ENCODE data around the gene CD248. TPM values are rescaled to one million over a fixed set of nuclear protein-coding genes. Genes with fewer than 3 reads are reported as not detected.

Gene CD248
- total RNA-seq, 1 donor = 107 TPM

DNA sequence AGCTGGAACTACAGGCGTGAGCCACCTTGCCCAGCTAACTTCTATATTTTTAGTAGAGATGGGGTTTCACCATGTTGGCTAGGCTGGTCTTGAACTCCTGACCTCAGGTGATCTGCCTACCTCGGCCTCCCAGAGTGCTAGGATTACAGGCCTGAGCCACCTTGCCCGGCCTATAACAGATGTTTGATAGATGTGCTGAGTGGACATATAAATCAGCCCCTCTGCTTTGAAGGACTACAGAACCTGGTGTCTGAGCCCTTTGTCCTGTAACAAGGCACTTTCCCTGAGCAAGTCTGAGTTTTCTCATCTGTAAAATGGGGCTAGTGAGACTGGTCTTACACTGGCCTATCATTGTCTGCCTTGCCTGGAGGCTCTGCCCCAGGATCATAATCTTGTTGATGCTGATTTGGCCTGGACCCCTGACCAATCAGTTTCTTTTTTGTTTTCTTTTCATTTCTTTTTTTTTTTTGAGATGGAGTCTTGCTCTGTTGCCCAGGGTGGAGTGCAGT, 12.4 kb upstream of the CD248 start:
- H2AFZ ChIP-seq (ENCODE audit: low read length) = no peak overlapping the region
- H3K9me3 ChIP-seq (ENCODE audit: low read depth, low read length) = no peaks in the 10 kb centered on the region
- peak; percentile 38 for DNase-seq (ENCODE audit: insufficient read length, low spot score, missing footprints)
- no peaks in the 10 kb centered on the region for H3K27me3 ChIP-seq (ENCODE audit: insufficient read depth, low read length)
- TF ChIP-seq, protein P1, sequence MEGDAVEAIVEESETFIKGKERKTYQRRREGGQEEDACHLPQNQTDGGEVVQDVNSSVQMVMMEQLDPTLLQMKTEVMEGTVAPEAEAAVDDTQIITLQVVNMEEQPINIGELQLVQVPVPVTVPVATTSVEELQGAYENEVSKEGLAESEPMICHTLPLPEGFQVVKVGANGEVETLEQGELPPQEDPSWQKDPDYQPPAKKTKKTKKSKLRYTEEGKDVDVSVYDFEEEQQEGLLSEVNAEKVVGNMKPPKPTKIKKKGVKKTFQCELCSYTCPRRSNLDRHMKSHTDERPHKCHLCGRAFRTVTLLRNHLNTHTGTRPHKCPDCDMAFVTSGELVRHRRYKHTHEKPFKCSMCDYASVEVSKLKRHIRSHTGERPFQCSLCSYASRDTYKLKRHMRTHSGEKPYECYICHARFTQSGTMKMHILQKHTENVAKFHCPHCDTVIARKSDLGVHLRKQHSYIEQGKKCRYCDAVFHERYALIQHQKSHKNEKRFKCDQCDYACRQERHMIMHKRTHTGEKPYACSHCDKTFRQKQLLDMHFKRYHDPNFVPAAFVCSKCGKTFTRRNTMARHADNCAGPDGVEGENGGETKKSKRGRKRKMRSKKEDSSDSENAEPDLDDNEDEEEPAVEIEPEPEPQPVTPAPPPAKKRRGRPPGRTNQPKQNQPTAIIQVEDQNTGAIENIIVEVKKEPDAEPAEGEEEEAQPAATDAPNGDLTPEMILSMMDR (IDR thresholded peaks at IDR 0.05; ENCODE audit: extremely low read depth, low read depth, low read length) = no peak
- peaks cover 49% of the 10 kb centered on the region for H3K4me1 ChIP-seq (ENCODE audit: insufficient read depth, low read length)
- H3K4me2 ChIP-seq (ENCODE audit: insufficient read depth, low read length) = no peak overlapping the region
- no peak overlapping the region for H3K4me3 ChIP-seq (ENCODE audit: insufficient read depth, low read length)
- H3K36me3 ChIP-seq (ENCODE audit: insufficient read depth, low read length) = peaks cover 30% of the 10 kb centered on the region
- H4K20me1 ChIP-seq (ENCODE audit: insufficient read depth, low read length) = peaks cover 19% of the 10 kb centered on the region
- peaks cover 20% of the 10 kb centered on the region for H3K79me2 ChIP-seq (ENCODE audit: insufficient read depth, low read length)
- H3K27ac ChIP-seq (ENCODE audit: low read depth, low read length) = no peak overlapping the region

DNA sequence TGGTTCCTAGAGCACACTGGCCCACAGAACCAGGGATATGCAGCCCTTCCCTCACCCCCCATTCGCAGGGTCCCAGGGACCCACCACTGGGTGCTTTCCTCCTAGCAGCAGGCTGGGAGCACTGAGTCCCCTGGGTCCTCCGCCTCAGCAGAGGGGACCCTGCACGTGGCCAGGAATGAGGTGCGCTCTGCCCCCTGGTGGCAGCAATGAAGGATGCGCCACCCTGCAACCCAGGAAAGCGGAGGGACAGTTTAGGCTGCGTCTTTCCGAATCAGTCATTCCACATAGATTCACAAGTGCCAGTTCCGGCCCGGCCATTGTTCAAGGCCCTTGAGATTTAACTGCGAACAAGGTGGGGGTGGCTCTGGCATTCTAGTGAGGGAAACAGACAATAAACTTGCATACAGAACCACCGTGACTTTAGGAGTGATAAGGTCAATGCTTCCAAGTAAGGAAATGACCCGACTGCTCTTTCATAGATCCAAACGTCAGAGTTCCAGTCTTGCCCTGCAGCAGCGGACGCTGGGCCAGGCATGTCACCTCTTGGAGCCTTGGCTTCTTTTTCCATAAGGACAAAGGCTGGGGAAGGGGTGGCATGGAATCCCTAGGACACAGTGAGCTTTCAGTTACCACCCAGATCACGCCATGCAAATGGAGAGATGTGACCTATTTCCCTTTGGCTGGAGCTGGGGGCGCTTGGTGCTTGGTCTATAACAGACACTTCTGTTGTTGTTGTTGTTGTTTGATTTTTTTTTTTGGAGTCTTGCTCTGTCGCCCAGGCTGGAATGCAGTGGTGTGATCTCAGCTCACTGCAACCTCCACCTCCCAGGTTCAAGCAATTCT, 11.7 kb upstream of the CD248 start:
- TF ChIP-seq, protein P1 (IDR thresholded peaks at IDR 0.05; ENCODE audit: extremely low read depth, low read depth, low read length) = peak; percentile 94
- peaks cover 15% of the 10 kb centered on the region for H4K20me1 ChIP-seq (ENCODE audit: insufficient read depth, low read length)
- H3K27me3 ChIP-seq (ENCODE audit: insufficient read depth, low read length) = no peaks in the 10 kb centered on the region
- H3K4me2 ChIP-seq (ENCODE audit: insufficient read depth, low read length) = peak overlapping the region; percentile 62
- H3K4me3 ChIP-seq (ENCODE audit: insufficient read depth, low read length) = no peak overlapping the region
- peak overlapping the region; percentile 77 for H3K27ac ChIP-seq (ENCODE audit: low read depth, low read length)
- no peaks in the 10 kb centered on the region for H3K9me3 ChIP-seq (ENCODE audit: low read depth, low read length)
- H3K79me2 ChIP-seq (ENCODE audit: insufficient read depth, low read length) = peaks cover 13% of the 10 kb centered on the region
- peaks cover 25% of the 10 kb centered on the region for H3K36me3 ChIP-seq (ENCODE audit: insufficient read depth, low read length)
- DNase-seq (ENCODE audit: insufficient read length, low spot score, missing footprints) = peak; percentile 97
- peak overlapping the region; percentile 49 for H2AFZ ChIP-seq (ENCODE audit: low read length)
- peaks cover 51% of the 10 kb centered on the region for H3K4me1 ChIP-seq (ENCODE audit: insufficient read depth, low read length)

DNA sequence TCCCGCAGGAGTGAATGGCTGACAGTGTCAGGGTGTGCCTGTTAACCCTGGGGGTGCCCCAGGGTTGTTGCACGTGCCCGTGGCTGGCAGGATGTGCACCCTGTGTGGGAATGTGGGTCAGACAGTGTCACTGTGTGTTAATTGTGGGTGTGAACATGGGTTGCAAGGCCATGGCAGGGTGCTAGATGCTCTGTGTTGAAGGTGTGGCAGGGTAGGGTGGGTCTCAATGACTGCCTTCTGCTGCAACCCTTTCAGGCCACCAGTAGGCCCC, 11.1 kb upstream of the CD248 start:
- H4K20me1 ChIP-seq (ENCODE audit: insufficient read depth, low read length) = peaks cover 10% of the 10 kb centered on the region
- peaks cover 8% of the 10 kb centered on the region for H3K79me2 ChIP-seq (ENCODE audit: insufficient read depth, low read length)
- H3K4me1 ChIP-seq (ENCODE audit: insufficient read depth, low read length) = peaks cover 53% of the 10 kb centered on the region
- H3K9me3 ChIP-seq (ENCODE audit: low read depth, low read length) = no peaks in the 10 kb centered on the region
- TF ChIP-seq, protein P1 (IDR thresholded peaks at IDR 0.05; ENCODE audit: extremely low read depth, low read depth, low read length) = no peak
- peak overlapping the region; percentile 62 for H3K4me2 ChIP-seq (ENCODE audit: insufficient read depth, low read length)
- no peaks in the 10 kb centered on the region for H3K27me3 ChIP-seq (ENCODE audit: insufficient read depth, low read length)
- H3K36me3 ChIP-seq (ENCODE audit: insufficient read depth, low read length) = peaks cover 19% of the 10 kb centered on the region
- H2AFZ ChIP-seq (ENCODE audit: low read length) = no peak overlapping the region
- DNase-seq (ENCODE audit: insufficient read length, low spot score, missing footprints) = peak; percentile 79
- peak overlapping the region; percentile 77 for H3K27ac ChIP-seq (ENCODE audit: low read depth, low read length)
- no peak overlapping the region for H3K4me3 ChIP-seq (ENCODE audit: insufficient read depth, low read length)
